ENCODE results near the gene PPTC7.
A peak's percentile ranks its signal among the peaks of the same experiment; 100 is the strongest.

The PPTC7 gene

DNA sequence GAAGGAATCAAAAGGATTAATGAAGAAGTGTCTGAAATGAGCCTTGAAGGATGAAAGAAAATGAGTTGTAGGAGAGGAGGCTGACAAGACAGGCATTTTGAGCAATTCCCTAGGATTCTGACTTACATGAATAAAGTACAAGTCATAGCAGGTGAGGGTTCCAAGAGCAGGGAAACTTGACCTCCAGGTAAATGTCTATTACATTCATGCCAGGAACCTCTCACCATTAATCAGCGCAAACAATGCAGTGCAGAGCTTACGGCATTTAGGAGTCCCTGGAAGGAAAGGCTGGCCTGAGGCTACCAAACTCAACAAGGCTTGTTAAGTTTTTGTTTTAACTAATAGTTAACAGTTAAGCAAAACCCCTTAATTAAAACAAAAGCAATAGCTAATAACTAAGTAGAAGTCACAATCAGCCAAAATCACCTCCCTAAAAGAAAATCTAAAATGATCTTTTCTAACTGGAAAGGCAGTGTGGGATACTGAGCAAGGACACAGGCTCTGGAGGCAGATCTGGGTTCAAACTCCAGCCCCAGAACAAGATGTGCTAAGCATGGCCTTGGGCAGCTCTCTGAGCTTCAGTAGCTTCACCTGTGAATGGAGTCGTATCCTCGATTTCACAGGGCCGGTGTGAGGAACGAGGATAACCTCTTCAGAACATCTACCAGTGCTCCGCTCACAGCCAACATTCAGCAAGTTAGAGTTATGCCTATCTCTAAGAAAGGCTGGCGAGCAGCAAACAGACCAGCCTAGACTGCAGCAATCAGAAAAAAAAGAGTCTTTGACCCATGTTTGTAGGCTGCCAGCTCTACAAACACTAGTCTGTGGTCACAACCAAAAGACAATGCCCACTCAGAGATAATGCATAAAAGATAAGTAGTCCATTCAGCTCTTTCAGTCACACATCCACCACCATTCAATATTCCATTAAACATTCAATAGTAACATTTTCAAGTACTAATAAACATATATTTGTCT is 16.9 kb downstream of the PPTC7 start:
- ATAC-seq, result no peak
- TF ChIP-seq ZNF565 (CRISPR knock-in tag; conservative IDR thresholded peaks at IDR 0.05; ENCODE audit: low read depth) (no peak), POU6F1 (CRISPR knock-in tag; IDR thresholded peaks at IDR 0.05; ENCODE audit: borderline replicate concordance, low read depth) (no peak), TSHZ2 (CRISPR knock-in tag; IDR thresholded peaks at IDR 0.05) (no peak), CSDC2 (CRISPR knock-in tag; IDR thresholded peaks at IDR 0.05) (no peak), ZC3H10 (CRISPR knock-in tag; IDR thresholded peaks at IDR 0.05) (no peak), CSRNP3 (CRISPR knock-in tag; IDR thresholded peaks at IDR 0.05) (no peak), ISL1 (CRISPR knock-in tag; IDR thresholded peaks at IDR 0.05) (no peak), SNAI2 (CRISPR knock-in tag; IDR thresholded peaks at IDR 0.05) (no peak), ARNTL (CRISPR knock-in tag; IDR thresholded peaks at IDR 0.05; ENCODE audit: borderline replicate concordance, low read depth) (no peak), ZNF70 (CRISPR knock-in tag; IDR thresholded peaks at IDR 0.05) (no peak)

GRCh38 chr12:110564471-110564991 is 18.6 kb downstream of the PPTC7 start:
- ATAC-seq, result peak; percentile 75
- TF ChIP-seq RARB (CRISPR knock-in tag; IDR thresholded peaks at IDR 0.05), result no peak
- no peak for TF ChIP-seq GLIS3 (CRISPR knock-in tag; IDR thresholded peaks at IDR 0.05)
- no peak for TF ChIP-seq SNAI2 (CRISPR knock-in tag; IDR thresholded peaks at IDR 0.05)
- no peak for TF ChIP-seq OSR1 (CRISPR knock-in tag; IDR thresholded peaks at IDR 0.05)
- no peak; the same call in 1 of the 2 replicates for TF ChIP-seq ISL1 (CRISPR knock-in tag; IDR thresholded peaks at IDR 0.05)
- TF ChIP-seq ESRRG (CRISPR knock-in tag; IDR thresholded peaks at IDR 0.05), result no peak
- no peak for TF ChIP-seq TSHZ2 (CRISPR knock-in tag; IDR thresholded peaks at IDR 0.05)
- no peak for TF ChIP-seq BACH2 (CRISPR knock-in tag; IDR thresholded peaks at IDR 0.05; ENCODE audit: borderline replicate concordance)
- no peak for TF ChIP-seq ARNTL (CRISPR knock-in tag; IDR thresholded peaks at IDR 0.05; ENCODE audit: borderline replicate concordance, low read depth)
- TF ChIP-seq TOX (CRISPR knock-in tag; IDR thresholded peaks at IDR 0.05; ENCODE audit: borderline replicate concordance), result no peak

DNA sequence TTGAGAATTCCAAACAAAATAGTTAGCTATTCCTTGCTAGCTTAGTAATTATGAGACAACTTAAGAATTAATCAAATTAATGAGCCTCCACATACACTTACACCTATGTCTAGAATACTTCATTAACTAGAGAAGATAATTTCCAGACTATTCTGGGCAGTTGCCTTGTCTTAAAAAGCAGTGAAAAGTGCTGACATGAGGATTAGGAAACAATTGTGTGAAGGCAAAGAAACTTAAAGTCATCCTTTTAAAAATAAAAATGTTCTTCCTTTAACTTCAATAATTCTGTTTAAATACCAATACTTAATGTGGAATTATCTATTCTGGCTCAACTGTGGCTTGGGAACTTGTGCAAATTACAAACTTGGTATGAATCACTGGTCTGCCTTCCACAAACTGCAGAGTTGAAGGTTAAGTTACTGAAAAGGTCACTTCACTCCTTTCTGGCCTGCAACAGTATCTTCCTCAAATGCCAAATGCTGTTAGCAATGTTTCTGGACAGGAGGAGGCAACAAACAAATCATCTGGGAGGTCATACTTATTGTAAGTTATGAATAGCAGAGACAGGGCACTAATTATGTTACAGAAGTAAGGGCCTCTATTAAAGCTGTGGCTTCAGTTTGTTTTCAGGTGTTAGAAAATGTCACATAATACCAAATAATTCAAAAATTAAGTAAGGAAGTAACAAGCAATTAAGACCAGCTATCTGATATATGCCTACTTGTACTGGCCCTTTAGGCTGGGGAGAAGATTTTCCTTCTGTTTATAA is 19.2 kb downstream of the PPTC7 start:
- peak; percentile 81 for ATAC-seq
- TF ChIP-seq CSRNP3 (CRISPR knock-in tag; IDR thresholded peaks at IDR 0.05), result no peak
- no peak for TF ChIP-seq ZFP3 (CRISPR knock-in tag; IDR thresholded peaks at IDR 0.05)
- TF ChIP-seq ZNF70 (CRISPR knock-in tag; IDR thresholded peaks at IDR 0.05), result no peak
- TF ChIP-seq BACH2 (CRISPR knock-in tag; IDR thresholded peaks at IDR 0.05; ENCODE audit: borderline replicate concordance), result no peak
- peak; percentile 46 for TF ChIP-seq ISL1 (CRISPR knock-in tag; IDR thresholded peaks at IDR 0.05)
- no peak for TF ChIP-seq ZC3H10 (CRISPR knock-in tag; IDR thresholded peaks at IDR 0.05)
- TF ChIP-seq TSHZ2 (CRISPR knock-in tag; IDR thresholded peaks at IDR 0.05), result no peak
- TF ChIP-seq OSR1 (CRISPR knock-in tag; IDR thresholded peaks at IDR 0.05), result no peak
- no peak for TF ChIP-seq POU6F1 (CRISPR knock-in tag; IDR thresholded peaks at IDR 0.05; ENCODE audit: borderline replicate concordance, low read depth)
- no peak for TF ChIP-seq RARB (CRISPR knock-in tag; IDR thresholded peaks at IDR 0.05)
- no peak for TF ChIP-seq ESRRG (CRISPR knock-in tag; IDR thresholded peaks at IDR 0.05)
- no peak for TF ChIP-seq SNAI2 (CRISPR knock-in tag; IDR thresholded peaks at IDR 0.05)

Data from SK-N-SH treated with all-trans-retinoic acid at 6 μM for 48 hours (cell line).